Measurements from ENCODE around the gene PCDHGA2.
"Not testable (repeated sequence)": the region's sequence is repeated elsewhere in the genome, so short reads cannot be mapped to it uniquely, and the experiment has no call there.

Gene PCDHGA2

GRCh38 chr5:141338538-141339306 is at the start of gene PCDHGA2:
TSS of gene PCDHGA2 (plus strand) at chr5:141338760.
- peak within 1 kb of the TSS; percentile 29 to 33 for H3K4me3 ChIP-seq (replicated peaks in 1 of 2; ENCODE audit: low read depth in 2 of 2, low read length in 2 of 2)
- DNase-seq (ENCODE audit: low read depth in 2 of 2), result peak; percentile 54 to 73
- TF ChIP-seq, protein P1, sequence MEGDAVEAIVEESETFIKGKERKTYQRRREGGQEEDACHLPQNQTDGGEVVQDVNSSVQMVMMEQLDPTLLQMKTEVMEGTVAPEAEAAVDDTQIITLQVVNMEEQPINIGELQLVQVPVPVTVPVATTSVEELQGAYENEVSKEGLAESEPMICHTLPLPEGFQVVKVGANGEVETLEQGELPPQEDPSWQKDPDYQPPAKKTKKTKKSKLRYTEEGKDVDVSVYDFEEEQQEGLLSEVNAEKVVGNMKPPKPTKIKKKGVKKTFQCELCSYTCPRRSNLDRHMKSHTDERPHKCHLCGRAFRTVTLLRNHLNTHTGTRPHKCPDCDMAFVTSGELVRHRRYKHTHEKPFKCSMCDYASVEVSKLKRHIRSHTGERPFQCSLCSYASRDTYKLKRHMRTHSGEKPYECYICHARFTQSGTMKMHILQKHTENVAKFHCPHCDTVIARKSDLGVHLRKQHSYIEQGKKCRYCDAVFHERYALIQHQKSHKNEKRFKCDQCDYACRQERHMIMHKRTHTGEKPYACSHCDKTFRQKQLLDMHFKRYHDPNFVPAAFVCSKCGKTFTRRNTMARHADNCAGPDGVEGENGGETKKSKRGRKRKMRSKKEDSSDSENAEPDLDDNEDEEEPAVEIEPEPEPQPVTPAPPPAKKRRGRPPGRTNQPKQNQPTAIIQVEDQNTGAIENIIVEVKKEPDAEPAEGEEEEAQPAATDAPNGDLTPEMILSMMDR (IDR thresholded peaks at IDR 0.05; ENCODE audit: low read depth, low read length), result peak; percentile 49

GRCh38 chr5:141298376-141298775 is 40.2 kb upstream of the PCDHGA2 start:
- TF ChIP-seq, protein P1 (IDR thresholded peaks at IDR 0.05; ENCODE audit: low read depth, low read length), result no peak
- no peak overlapping the region for H3K4me3 ChIP-seq (replicated peaks in 1 of 2; ENCODE audit: low read depth in 2 of 2, low read length in 2 of 2)
- DNase-seq (ENCODE audit: low read depth in 2 of 2), result peak in 1 of 2 donors; percentile 31

GRCh38 chr5:141303756-141304155 is 34.8 kb upstream of the PCDHGA2 start, which contains the start of gene SLC25A2:
TSS of gene SLC25A2 (minus strand) at chr5:141304049. CDS start at chr5:141303865, 184 bp downstream.
- TF ChIP-seq, protein P1 (IDR thresholded peaks at IDR 0.05; ENCODE audit: low read depth, low read length), result no peak

GRCh38 chr5:141306630-141307029 is 31.9 kb upstream of the PCDHGA2 start:
- no peak overlapping the region for H3K4me3 ChIP-seq (replicated peaks in 1 of 2; ENCODE audit: low read depth in 2 of 2, low read length in 2 of 2)
- TF ChIP-seq, protein P1 (IDR thresholded peaks at IDR 0.05; ENCODE audit: low read depth, low read length), result no peak
- DNase-seq (ENCODE audit: low read depth in 2 of 2), result no peak

More at GRCh38 chr5:141303756-141304155, 34.8 kb upstream of the PCDHGA2 start, which contains the start of gene SLC25A2:
- no peak within 1 kb of the TSS for H3K4me3 ChIP-seq (replicated peaks in 1 of 2; ENCODE audit: low read depth in 2 of 2, low read length in 2 of 2)
- no peak for DNase-seq (ENCODE audit: low read depth in 2 of 2)

- DNase-seq (ENCODE audit: low read depth in 2 of 2), result no peak
- TF ChIP-seq, protein P1 (IDR thresholded peaks at IDR 0.05; ENCODE audit: low read depth, low read length), result no peak
Observed at GRCh38 chr5:141313711-141314110, 24.8 kb upstream of the PCDHGA2 start.

DNA sequence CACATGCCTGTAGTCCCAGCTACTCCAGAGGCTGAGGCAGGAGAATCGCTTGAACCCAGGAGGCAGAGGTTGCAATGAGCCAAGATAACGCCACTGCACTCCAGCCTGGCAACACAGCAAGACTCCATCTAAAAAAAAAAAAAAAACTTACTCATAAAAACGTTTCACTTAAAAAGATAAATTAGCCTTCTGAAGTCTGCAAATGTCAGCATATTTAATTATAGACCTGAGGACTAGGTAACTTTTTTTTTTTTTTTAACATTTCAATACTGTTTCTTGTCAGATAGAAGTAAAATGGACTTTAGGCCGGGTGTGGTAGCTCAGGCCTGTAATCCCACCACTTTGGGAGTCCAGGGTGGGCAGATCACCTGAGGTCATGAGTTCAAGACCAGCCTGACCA is 21.6 kb upstream of the PCDHGA2 start:
- H3K4me3 ChIP-seq (replicated peaks in 1 of 2; ENCODE audit: low read depth in 2 of 2, low read length in 2 of 2); DNase-seq (ENCODE audit: low read depth in 2 of 2): not testable (repeated sequence)

More at GRCh38 chr5:141313711-141314110, 24.8 kb upstream of the PCDHGA2 start:
- no peak overlapping the region for H3K4me3 ChIP-seq (replicated peaks in 1 of 2; ENCODE audit: low read depth in 2 of 2, low read length in 2 of 2)

- no peak overlapping the region for H3K4me3 ChIP-seq (replicated peaks in 1 of 2; ENCODE audit: low read depth in 2 of 2, low read length in 2 of 2)
- no peak for DNase-seq (ENCODE audit: low read depth in 2 of 2)
Observed at GRCh38 chr5:141319202-141319601, 19.4 kb upstream of the PCDHGA2 start.

More at GRCh38 chr5:141319202-141319601, 19.4 kb upstream of the PCDHGA2 start:
- TF ChIP-seq, protein P1 (IDR thresholded peaks at IDR 0.05; ENCODE audit: low read depth, low read length), result no peak
